Heart left ventricle (tissue), 16 donors: ENCODE results near the gene TMBIM4. TPM values are rescaled to one million over a fixed set of nuclear protein-coding genes. Genes with fewer than 3 reads are reported as not detected.

ENCODE experiments used
- ATAC-seq, 4 donors: fragments of 200-7000 bp; cut with Tn5 transposase; one replicate each; pipeline ENCODE4 v1.9.1; 2020 to 2022; ENCODE audit warnings: moderate library complexity in 4 of 4, mild to moderate bottlenecking in 3 of 4, moderate number of reproducible peaks in 1 of 4
- DNase-seq, 5 donors: peaks; one replicate each; pipeline ENCODE4 v3.0.0-alpha.2; 2020
- H3K27ac ChIP-seq, 12 donors: fragments of 200-600 bp; sonication (generic) in 4 of 12; one replicate each; pipeline versions ENCODE4 v1.5.0 to v1.8.0; 2016 to 2022; ENCODE audit warnings: mild to moderate bottlenecking in 2 of 12
- H3K27me3 ChIP-seq, 9 donors: fragments of 200-600 bp; sonication (generic) in 2 of 9; one replicate each; pipeline versions ENCODE4 v1.5.1 to v1.8.0; 2016 to 2022; ENCODE audit warnings: mild to moderate bottlenecking in 3 of 9
- H3K36me3 ChIP-seq, 9 donors: fragments of 200-600 bp; sonication (generic) in 2 of 9; one replicate each; pipeline versions ENCODE4 v1.5.0 to v1.8.0; 2018 to 2022; ENCODE audit warnings: mild to moderate bottlenecking in 2 of 9
- H3K4me1 ChIP-seq, 12 donors: fragments of 200-600 bp; sonication (generic) in 4 of 12; one replicate each; pipeline versions ENCODE4 v1.5.0 to v1.8.0; 2016 to 2022; ENCODE audit warnings: mild to moderate bottlenecking in 3 of 12
- H3K4me3 ChIP-seq, 12 donors: fragments of 200-600 bp; sonication (generic) in 4 of 12; one replicate each; pipeline versions ENCODE4 v1.5.0 to v1.8.0; 2017 to 2022; ENCODE audit warnings: mild to moderate bottlenecking in 9 of 12, moderate library complexity in 4 of 12
- H3K9me3 ChIP-seq, 12 donors: fragments of 200-600 bp; sonication (generic) in 4 of 12; one replicate each; pipeline versions ENCODE4 v1.5.0 to v1.8.0; 2016 to 2022; ENCODE audit warnings: mild to moderate bottlenecking in 1 of 12
- POLR2A ChIP-seq, 2 donors: fragments of 450-650 bp; IDR thresholded peaks; one replicate each; pipeline ENCODE4 v1.6.1; 2017; ENCODE audit warnings: antibody characterized with exemption in 2 of 2, mild to moderate bottlenecking in 2 of 2, moderate library complexity in 2 of 2
- WGBS, 4 donors: extraction: QIAGEN DNeasy Blood & Tissue Kit in 2 of 4; methylation state at CpG; one replicate each; pipeline versions ENCODE4 v1.1.5 to v1.1.7; 2013 to 2018; 5-methylcytosine and 5-hydroxymethylcytosine counted together
- intact Hi-C, 10 donors: fragments of 100-400 bp; cut with DNase I; formaldehyde crosslinking; loops; one replicate each; pipeline versions ENCODE4 v1.11.1 to v1.14.2; 2022
- polyA plus RNA-seq, 2 donors: library from polyadenylated mRNA; stranded (reverse); fragments of 200-250 nt; gene quantifications; one replicate each; pipeline ENCODE4 v1.2.3, GENCODE V29; 2013
- total RNA-seq, 9 donors: library from RNA; depleted of rRNA in 2 of 9; stranded (reverse); fragments of >200 nt in 2 of 9; fragmentation: NEBNext Ultra II Directional in 3 of 9; extraction: Animal tissue kit (Norgen Biotek cat#: 25700) in 3 of 9; gene quantifications; one replicate each; pipeline versions ENCODE4 v1.1.0 to v1.2.4, GENCODE V29; 2016 to 2023
- TF ChIP-seq, protein P1 (sequence below), 12 donors: fragments of 200-600 bp; sonication (generic) in 4 of 12; IDR thresholded peaks; one replicate each; pipeline versions ENCODE4 v1.5.0 to v1.8.0; 2018 to 2022; ENCODE audit warnings: antibody characterized with exemption in 12 of 12, mild to moderate bottlenecking in 5 of 12
- donor health status: ischemic (EF 13 %, LVEDD 7.1; RV severe dilation, severe dysfunction).
- donor health status: healthy with polysubstance abuse.
- donor health status: DM: no; HTN: yes; CAD: no.
- donor health status: DM: no; HTN: no; CAD: no.
- donor health status: ischemic (EF 25% LVEDD 6.9; RV normal size, moderate dysfunction).
- donor health status: ischemic (EF 25% LVEDD 5.7; RV mildly dilated, moderate dysfunction).
- donor health status: healthy.
- donor health status: DM: yes; HTN: yes; CAD: no.
- donor health status: ischemic (EF 35%, LVEDD 5.7; RV mildly dilated, moderate dysfunction).
- donor health status: nonischemic (EF 11% LVEDD 7.7; RV severe dilation, severe dysfunction).
- donor health status: DM: yes; HTN: yes; CAD: no.
- donor health status: PGD.
- donor health status: ischemic (EF 29% LVEDD 5.4; RV normal size, mild dysfunction).
- donor health status: nonischemic (EF 23%, LVEDD 6.1; RV moderate dilation, normal function).

Gene TMBIM4
- total and polyA plus RNA-seq, 11 donors, result 52.2 to 131 (median 86.2) TPM

DNA sequence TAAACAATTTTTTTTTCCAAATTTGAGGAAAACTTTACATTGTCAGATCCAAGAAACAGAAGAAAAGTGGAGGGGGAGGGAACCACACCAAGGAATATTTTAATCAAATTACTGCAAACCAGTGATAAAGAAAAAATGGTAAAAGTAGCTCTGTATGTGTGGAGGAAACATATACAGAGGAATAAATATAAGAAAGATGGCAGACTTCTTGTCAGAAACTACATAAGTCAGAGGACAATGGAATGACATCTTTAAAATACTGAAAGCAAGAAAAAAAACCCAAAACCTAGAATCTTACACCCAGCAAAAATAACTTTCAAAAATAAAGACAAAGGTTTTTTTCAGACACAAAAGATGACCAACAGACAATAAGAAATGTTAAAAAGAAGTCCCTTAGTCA lies 29.1 kb downstream of the TMBIM4 start:
- Histone ChIP-seq H3K4me1 (peaks cover 3 to 46% (median 18%) of the 10 kb centered on the region in 12 donors), H3K4me3 (no peak overlapping the region), H3K36me3 (peaks cover 0 to 84% (median 57%) of the 10 kb centered on the region in 9 donors), H3K9me3 (peaks cover 0 to 26% (median 16%) of the 10 kb centered on the region in 12 donors), H3K27ac (no peak overlapping the region), H3K27me3 (no peaks in the 10 kb centered on the region)
- no peak for ATAC-seq
- intact Hi-C loops, result loop anchor here in 4 of 10 donors (10.0 kb wide), 3 partner anchors 164 to 554 kb away; partner anchors contain the start of gene HELB (in 2 of the 4)
- TF ChIP-seq, protein P1, sequence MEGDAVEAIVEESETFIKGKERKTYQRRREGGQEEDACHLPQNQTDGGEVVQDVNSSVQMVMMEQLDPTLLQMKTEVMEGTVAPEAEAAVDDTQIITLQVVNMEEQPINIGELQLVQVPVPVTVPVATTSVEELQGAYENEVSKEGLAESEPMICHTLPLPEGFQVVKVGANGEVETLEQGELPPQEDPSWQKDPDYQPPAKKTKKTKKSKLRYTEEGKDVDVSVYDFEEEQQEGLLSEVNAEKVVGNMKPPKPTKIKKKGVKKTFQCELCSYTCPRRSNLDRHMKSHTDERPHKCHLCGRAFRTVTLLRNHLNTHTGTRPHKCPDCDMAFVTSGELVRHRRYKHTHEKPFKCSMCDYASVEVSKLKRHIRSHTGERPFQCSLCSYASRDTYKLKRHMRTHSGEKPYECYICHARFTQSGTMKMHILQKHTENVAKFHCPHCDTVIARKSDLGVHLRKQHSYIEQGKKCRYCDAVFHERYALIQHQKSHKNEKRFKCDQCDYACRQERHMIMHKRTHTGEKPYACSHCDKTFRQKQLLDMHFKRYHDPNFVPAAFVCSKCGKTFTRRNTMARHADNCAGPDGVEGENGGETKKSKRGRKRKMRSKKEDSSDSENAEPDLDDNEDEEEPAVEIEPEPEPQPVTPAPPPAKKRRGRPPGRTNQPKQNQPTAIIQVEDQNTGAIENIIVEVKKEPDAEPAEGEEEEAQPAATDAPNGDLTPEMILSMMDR (IDR thresholded peaks at IDR 0.05), result no peak
- no peak for TF ChIP-seq POLR2A (IDR thresholded peaks at IDR 0.05)
- DNase-seq, result no peak

DNA sequence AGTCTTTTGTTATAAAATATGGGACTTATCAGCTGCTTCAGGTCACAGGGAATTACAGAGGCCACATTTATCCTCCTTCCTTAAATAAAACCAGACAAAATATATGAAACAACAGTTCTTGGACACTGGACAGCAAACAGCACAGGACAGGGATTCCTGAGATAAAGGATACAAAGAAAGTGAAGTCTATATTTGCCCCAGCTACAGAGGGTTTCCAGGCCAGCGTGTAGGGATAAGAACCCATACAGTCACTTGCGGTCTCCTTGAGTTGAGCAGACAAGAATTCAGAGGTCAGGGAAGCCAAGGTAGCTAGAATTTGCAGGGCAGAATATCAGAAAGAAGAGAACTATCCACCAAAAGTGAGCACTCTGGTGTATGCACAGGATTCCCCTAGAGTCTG lies 30.5 kb downstream of the TMBIM4 start:
- Histone ChIP-seq H3K27me3 (no peaks in the 10 kb centered on the region), H3K4me3 (no peak overlapping the region), H3K4me1 (peaks cover 0 to 33% (median 10%) of the 10 kb centered on the region in 12 donors), H3K9me3 (peaks cover 0 to 26% (median 16%) of the 10 kb centered on the region in 12 donors), H3K27ac (peak overlapping the region in 8 of 12 donors; percentile 1 to 74 (median 41)), H3K36me3 (peaks cover 0 to 79% (median 56%) of the 10 kb centered on the region in 9 donors)
- intact Hi-C loops, result no loop called here
- ATAC-seq, result peak in 3 of 4 donors; percentile 55 to 79 (median 59)
- no peak for TF ChIP-seq POLR2A (IDR thresholded peaks at IDR 0.05)
- TF ChIP-seq, protein P1 (IDR thresholded peaks at IDR 0.05), result no peak
- WGBS, 4 donors, result 50 to 67% (median 57%) methylated on average over 2 of the region's 2 CpGs
- no peak for DNase-seq

DNA sequence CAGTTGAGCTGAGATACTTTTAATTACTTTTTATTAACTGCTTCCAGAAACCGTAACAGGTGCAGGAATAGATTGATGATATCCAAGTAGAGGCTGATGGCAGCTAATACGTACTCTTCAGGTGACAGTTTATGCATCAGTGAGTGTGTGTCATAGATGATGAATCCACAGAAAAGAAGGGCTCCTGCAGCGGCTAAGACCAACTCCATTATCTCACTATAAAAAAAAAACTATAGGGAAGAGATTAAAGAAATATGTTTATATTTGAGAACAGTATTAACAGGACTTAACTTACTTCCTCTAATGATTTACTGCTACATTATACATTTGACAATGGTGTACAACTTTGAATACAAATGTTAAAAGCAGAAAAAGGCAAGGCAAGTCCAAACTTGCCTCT lies 31.9 kb downstream of the TMBIM4 start:
- ATAC-seq (no peak), DNase-seq (no peak)
- Histone ChIP-seq H3K27ac (no peak overlapping the region), H3K27me3 (no peaks in the 10 kb centered on the region), H3K36me3 (peaks cover 0 to 67% (median 50%) of the 10 kb centered on the region in 9 donors), H3K4me3 (no peak overlapping the region), H3K4me1 (peaks cover 0 to 24% (median 3%) of the 10 kb centered on the region in 12 donors), H3K9me3 (peaks cover 0 to 26% (median 16%) of the 10 kb centered on the region in 12 donors)
- intact Hi-C loops, result no loop called here
- TF ChIP-seq, protein P1 (IDR thresholded peaks at IDR 0.05), result no peak
- no peak for TF ChIP-seq POLR2A (IDR thresholded peaks at IDR 0.05)
- 95 to 98% (median 96%) methylated on average over 3 of the region's 3 CpGs for WGBS, 4 donors

DNA sequence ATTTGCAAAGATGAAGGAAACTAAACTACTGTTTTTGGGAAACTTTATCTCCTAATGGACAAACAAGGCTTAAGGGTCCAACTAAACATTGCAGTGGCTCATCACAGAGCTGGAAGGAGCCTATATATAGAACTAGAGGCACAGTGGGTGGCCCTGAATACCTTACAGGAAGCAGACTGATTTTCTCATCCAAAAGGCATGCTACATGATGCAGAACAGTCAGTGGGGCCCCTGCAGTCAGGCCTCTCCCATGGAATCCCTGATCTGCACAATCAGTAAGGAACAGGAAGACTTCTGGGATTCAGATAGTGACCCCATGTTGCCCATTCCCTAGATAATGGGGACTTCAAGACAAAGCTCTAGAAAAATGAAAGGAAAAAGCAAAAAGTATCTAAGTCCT lies 37.4 kb downstream of the TMBIM4 start:
- Histone ChIP-seq H3K27ac (peak overlapping the region in 9 of 12 donors; percentile 53 to 91 (median 67)), H3K9me3 (no peaks in the 10 kb centered on the region), H3K4me1 (peaks cover 0 to 43% (median 29%) of the 10 kb centered on the region in 12 donors), H3K36me3 (peaks cover 0 to 30% (median 28%) of the 10 kb centered on the region in 9 donors), H3K27me3 (no peaks in the 10 kb centered on the region), H3K4me3 (peak overlapping the region in 4 of 12 donors; percentile 66 to 77 (median 70))
- ATAC-seq (peak; percentile 78 to 83 (median 80)), DNase-seq (peak in 4 of 5 donors; percentile 23 to 32 (median 28))
- intact Hi-C loops, result loop anchor here in 1 of 10 donors (5.0 kb wide), 1 partner anchor 170 kb away; the partner anchor contains the start of gene HELB
- TF ChIP-seq, protein P1 (IDR thresholded peaks at IDR 0.05), result no peak
- no peak for TF ChIP-seq POLR2A (IDR thresholded peaks at IDR 0.05)
